HG02943 (cell line): ENCODE measurements around the gene RSPO1.

Experiments
- ATAC-seq: cut with Tn5 transposase; IDR thresholded peaks from one replicate; pipeline ENCODE4 v1.9.1; 2021; ENCODE audit warnings: mild to moderate bottlenecking, low read depth, moderate library complexity; ENCODE audit not compliant: unreplicated experiment

RSPO1 gene

GRCh38 chr1:37575692-37576091, 59.0 kb downstream of the RSPO1 start:
- no peak for ATAC-seq

- no peak for ATAC-seq
These were observed 59.7 kb downstream of the RSPO1 start for GRCh38 chr1:37574834-37575480.

- ATAC-seq, result no peak
These were observed 64.0 kb downstream of the RSPO1 start for GRCh38 chr1:37570528-37571334.

- no peak for ATAC-seq
These were observed 67.7 kb downstream of the RSPO1 start for GRCh38 chr1:37567023-37567422.

- no peak for ATAC-seq
These were observed 69.8 kb downstream of the RSPO1 start for GRCh38 chr1:37564892-37565291.

GRCh38 chr1:37562984-37563383, 71.7 kb downstream of the RSPO1 start:
- ATAC-seq, result no peak
